Measurements from ENCODE around the gene AP2B1.

Gene AP2B1

GRCh38 chr17:35731917-35732805 lies 145.0 kb downstream of the AP2B1 start:
- DNase-seq = no peak

DNA sequence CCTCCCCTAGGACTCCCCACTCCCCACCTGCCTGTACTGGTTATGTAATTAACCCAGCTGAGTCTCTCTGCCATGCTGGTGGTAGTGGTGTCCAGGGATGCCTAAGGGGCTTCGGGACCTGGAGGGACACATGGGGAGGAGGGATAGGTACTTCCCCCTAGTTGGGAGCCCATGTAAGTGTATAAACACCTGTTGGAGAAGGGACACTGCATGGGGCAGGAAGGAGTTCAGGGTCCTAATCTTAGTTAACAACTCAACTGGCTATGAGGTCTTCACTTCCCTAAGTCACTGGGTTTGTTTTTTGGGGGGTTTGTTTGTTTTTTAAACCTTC lies 145.6 kb downstream of the AP2B1 start:
- DNase-seq = no peak

DNA sequence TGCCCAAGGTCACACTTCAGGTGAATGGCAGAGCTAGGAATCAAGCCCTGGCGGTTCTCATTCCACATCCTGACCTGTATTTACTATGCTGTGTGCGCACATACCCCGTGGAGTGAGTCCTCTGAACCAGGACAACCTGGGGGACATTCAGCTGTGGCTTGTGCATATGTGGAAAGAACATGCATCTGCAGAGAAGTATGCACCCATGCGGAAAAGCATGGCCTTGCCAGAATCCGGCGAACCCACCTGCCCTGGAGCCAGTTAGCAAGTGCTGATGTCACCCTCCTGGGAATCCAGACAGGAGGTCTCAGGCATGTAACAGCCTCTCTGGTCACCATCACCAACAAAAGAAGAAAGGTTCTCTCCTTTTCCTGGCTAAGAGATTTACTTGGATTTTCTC lies 146.2 kb downstream of the AP2B1 start:
- DNase-seq = no peak

GRCh38 chr17:35734396-35734795 lies 147.3 kb downstream of the AP2B1 start:
- DNase-seq = no peak

DNA sequence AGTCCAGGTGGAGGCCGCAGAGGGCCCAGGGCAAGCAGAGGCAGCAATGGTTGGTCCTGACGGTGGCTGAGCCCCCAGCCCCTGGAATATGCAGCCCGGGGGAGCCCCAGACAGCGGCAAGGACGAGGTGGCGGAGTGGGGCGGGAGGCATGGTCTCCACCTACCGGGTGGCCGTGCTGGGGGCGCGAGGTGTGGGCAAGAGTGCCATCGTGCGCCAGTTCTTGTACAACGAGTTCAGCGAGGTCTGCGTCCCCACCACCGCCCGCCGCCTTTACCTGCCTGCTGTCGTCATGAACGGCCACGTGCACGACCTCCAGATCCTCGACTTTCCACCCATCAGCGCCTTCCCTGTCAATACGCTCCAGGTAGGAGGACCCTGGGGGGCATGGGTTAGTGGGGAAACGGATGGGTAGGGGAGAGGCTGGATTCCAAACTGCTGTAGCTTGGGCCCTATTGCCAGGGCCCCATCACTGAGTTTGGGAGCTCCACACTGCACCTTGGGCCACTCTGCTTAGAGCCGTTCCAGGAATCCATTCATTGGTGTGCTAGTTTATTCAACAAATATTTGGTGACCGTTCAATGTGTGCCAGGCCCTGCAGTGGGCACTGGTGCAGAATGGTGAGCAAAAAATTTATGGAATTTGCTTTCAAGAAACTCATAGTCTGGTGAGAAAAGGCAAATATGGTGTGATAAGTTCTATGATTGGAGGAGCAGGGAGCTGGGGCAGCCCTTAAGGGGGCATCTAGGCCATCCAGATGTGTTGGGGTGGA lies 148.1 kb downstream of the AP2B1 start:
- DNase-seq = no peak

DNA sequence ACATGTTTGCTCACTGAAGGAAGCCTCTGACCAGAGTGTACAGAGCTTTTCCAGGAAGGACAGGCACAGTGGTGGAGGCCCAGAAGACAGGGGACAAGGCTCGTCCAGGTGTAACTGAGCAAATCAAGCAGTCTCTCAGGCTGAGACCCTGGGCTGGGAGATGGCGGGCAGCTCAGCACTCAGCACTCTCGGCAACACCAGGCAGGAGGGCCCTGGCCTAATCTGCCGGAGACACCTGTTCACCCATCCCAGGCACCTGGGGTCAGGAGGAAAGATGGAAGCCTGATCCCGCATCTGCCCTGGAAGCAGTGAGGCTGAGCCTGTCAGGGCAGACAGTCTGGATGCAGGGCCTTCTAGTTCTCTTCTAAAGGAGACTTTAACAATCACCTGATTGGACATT lies 149.1 kb downstream of the AP2B1 start:
- no peak for DNase-seq

GRCh38 chr17:35738519-35739133 lies 151.5 kb downstream of the AP2B1 start:
- DNase-seq = no peak

DNA sequence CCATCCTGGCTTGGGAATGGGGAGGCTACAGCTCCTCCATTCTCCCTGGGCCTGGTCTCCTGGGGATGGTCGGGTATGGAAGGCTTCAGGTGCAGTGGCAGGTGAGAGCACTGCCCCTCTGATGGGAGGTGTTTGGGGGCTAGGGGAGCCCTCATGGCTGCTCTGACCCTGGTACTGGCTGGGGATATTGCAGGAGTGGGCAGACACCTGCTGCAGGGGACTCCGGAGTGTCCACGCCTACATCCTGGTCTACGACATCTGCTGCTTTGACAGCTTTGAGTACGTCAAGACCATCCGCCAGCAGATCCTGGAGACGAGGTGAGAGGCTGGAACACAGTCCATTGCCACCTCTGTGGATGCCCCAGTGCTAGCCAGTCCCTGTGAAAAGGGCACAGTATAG lies 153.1 kb downstream of the AP2B1 start:
- no peak for DNase-seq

DNA sequence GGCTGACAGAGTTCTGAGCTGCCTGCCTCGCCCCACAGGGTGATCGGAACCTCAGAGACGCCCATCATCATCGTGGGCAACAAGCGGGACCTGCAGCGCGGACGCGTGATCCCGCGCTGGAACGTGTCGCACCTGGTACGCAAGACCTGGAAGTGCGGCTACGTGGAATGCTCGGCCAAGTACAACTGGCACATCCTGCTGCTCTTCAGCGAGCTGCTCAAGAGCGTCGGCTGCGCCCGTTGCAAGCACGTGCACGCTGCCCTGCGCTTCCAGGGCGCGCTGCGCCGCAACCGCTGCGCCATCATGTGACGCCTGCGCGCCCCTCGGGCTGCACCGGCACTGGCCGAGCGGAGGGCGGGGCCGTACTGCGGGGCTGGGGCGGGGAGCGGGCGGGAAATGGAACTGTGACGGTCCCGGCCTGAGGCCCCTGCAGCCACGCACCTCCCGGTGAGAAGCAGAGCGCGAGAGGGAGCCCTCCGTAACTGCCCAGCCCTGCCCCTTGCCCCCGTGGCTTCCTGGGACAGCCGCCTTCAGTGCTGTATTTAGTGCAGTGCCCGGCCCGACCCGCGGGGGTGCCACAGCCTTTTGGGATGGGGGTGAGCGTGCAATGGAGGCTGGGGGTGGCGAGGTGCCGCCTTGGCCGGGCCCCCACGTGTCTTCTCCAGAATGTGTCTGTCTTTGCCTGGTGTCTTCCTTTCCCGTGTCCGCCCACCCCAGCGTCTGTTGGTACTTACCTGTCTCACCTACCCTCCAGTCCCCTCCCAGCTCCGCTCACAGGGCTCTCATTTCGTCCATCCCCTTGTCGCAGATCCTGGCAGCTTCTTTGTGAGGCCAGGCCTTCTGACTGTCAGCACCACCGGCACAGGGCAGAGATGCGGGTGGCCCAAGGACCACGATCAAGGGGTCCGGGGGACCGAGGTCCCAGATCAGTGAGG lies 154.1 kb downstream of the AP2B1 start:
- DNase-seq = no peak

DNA sequence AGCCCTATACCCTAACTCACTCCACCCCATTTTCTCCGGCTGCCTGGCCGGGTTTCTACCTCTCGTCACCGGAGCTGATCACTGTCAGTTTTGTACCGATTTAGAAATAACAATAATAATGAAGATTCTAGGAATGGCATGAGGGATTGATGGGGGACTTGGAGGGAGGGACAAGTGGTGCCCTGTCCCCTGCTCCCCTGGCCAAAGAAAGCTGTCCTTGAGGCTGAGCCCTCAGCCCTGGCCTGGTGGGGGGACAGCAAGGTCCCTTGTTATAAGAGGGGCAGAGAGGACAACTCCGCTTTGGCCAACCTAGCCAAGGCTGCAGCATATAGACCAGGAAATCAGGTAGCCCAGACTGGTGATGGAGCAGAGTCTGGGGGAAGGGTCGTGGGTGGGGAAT lies 155.4 kb downstream of the AP2B1 start:
- no peak for DNase-seq

DNA sequence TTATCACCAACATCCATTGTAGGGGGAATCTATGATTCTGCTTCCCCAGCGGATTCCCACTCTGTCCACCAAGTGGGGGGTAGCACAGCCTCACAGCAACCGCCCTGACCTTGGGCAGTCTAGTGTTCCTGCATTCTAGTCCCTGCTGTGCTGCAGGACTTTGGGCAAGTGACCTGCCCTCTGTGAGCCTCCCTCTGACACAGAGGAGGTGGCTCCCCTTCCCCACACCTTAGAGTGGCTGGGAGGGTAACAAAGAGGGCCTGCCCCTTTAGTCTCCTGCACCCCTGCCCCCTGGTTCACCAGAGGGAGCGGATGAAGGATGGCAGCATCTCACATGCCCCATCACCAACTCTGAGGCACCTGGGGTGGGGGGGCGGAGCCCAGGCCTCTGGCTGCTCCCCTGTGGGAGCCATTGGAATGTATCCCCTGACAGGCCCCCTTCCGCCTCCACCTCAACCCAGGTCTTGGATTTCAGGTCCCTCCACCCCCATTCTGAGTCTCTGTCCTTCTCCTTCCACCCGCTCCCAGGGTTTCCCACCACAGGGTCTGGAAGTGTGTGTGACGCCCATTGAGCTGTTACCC lies 155.9 kb downstream of the AP2B1 start:
- no peak for DNase-seq

GRCh38 chr17:35743626-35744328 lies 156.7 kb downstream of the AP2B1 start:
- DNase-seq = no peak

DNA sequence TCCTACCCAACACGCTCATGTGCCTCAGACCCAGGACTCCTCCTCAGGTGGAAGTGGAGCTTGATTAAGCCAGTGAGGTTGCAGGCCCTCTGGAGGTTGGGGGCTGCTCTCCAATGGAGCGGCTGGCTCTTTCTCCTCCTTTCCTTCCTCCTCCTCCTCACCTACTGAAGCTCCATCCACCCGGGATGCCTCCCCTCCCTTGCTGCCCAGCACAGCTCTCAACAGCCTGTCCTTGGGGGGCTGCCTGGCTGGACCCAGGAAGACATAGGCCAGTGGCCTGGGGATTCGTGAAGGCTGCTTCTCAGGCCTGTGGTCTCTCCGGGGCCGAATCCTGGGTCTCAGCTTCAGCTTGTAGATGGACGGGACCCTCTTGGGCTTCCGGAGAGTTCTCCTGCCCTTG lies 157.7 kb downstream of the AP2B1 start:
- no peak for DNase-seq

GRCh38 chr17:35745246-35745645 lies 158.1 kb downstream of the AP2B1 start:
- DNase-seq = no peak

DNA sequence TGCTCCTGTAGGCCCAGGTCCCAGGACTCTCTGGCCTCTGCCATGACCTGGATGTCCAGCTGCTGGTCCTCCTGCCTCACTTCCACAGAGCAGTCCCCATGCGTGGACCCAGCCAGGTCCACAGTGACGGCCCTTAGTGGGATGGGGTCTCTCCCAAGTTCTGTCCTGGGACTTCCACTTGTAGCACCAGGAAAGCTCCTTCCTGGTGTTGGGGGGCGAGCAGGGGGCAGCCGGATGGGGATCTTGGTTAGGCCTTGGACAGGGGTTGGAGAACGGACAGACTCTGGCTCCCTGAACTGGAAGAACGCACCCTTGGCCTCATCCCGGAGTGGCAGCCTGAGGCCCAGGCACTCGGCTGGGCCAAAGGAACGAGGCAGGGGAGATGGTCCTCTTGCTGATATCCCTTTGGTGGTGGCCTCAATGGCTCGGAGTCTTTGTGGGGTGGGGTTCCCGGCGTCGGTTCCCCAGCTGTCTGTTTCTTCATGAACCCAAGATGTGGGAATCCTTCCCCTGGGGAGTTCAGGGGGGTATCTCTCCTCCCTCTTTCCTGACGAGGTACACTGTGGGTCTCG lies 158.7 kb downstream of the AP2B1 start:
- DNase-seq = no peak

DNA sequence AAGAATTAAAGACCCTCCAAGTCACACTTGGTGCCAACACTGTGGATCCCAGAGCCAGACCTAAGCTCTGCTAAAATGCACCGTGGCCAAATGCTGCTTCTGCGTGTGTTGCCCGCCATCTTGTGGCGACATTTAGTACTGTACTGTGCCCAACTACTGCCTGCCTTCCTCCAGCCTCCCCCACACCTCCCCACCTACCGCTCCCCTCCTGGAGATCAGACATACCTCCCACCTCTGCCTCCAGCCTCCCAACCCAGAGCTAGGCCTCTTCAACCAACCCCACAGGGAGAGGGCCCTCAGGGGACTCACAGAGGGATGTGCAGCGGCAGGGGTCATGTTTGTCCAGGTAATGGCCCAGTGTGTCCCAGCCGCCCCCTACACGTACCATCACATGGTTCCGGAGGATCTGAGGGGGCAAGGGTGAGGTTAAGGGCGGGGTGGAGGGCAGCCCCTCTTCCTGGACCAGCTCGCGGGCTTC lies 160.5 kb downstream of the AP2B1 start:
- DNase-seq = peak; percentile 73 to 81

DNA sequence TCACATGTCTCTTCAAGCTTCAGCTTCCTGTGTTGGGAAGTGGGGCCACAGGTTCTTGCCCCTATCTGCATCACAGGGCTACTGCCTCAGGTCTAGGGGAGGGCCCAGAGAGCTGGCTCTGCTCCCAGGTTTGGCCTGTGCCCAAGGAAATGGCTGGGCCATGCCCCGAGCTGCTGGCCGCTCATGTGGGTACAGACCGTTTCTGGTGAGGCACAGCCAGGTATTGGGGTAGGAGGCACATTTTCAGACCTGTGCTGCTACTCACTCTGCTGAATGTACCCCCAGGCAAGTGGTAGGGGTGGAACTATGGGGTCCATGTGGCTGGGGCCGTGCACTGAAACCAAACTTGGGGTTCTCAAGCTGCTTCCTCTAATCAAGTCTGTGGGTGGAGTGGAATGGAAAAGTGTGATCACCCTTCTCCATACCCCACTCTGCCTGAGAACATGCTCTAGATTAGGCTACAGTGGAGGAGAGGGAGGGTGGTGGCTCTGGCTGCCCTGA lies 161.3 kb downstream of the AP2B1 start:
- DNase-seq = no peak

DNA sequence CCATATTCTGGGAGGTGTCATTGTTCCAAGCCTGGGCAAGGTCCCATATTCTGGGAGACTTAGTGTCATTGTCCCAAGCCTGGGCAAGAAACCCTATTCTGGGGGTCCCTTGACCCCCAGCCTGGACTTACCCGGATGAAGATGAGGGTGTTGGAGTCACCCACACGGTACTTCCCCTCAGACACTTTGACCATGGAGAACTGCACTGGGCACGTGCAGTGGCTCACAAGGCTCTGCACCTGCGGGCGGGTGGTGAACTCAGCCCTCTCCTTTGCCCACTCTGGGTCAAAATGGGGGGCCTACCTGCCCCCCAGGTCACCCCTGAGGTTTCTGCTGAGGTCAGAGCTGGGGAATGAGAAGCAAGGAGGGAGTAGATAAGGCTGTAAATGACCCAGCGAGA lies 161.9 kb downstream of the AP2B1 start:
- DNase-seq = no peak

GRCh38 chr17:35749560-35750412 lies 162.7 kb downstream of the AP2B1 start:
- no peak for DNase-seq
